HG03460 (cell line): ENCODE measurements around the gene CAMK1D.
"Not testable (repeated sequence)": the region's sequence is repeated elsewhere in the genome, so short reads cannot be mapped to it uniquely, and the experiment has no call there.

Experiments
- ATAC-seq: cut with Tn5 transposase; IDR thresholded peaks from one replicate; pipeline ENCODE4 v1.9.1; 2021; ENCODE audit not compliant: unreplicated experiment

CAMK1D gene

GRCh38 chr10:12489806-12490205 is 140.5 kb downstream of the CAMK1D start:
- no peak for ATAC-seq

- ATAC-seq: no peak
Measured at GRCh38 chr10:12490963-12491362, 141.6 kb downstream of the CAMK1D start.

- ATAC-seq: no peak
Measured at GRCh38 chr10:12491491-12491890, 142.1 kb downstream of the CAMK1D start.

- no peak for ATAC-seq
Measured at GRCh38 chr10:12492016-12492415, 142.7 kb downstream of the CAMK1D start.

- not testable (repeated sequence) for ATAC-seq
Measured at GRCh38 chr10:12497046-12497445, 147.7 kb downstream of the CAMK1D start.

- ATAC-seq: no peak
Measured at GRCh38 chr10:12499076-12499986, 150.0 kb downstream of the CAMK1D start.

- ATAC-seq: no peak
Measured at GRCh38 chr10:12500381-12501303, 151.3 kb downstream of the CAMK1D start.

GRCh38 chr10:12501324-12501723 is 152.0 kb downstream of the CAMK1D start:
- ATAC-seq: no peak

- no peak for ATAC-seq
Measured at GRCh38 chr10:12501841-12502525, 152.6 kb downstream of the CAMK1D start.

GRCh38 chr10:12502526-12503274 is 153.4 kb downstream of the CAMK1D start:
- ATAC-seq: no peak

GRCh38 chr10:12503311-12503710 is 154.0 kb downstream of the CAMK1D start:
- ATAC-seq: no peak

GRCh38 chr10:12504176-12504575 is 154.8 kb downstream of the CAMK1D start:
- ATAC-seq: no peak

GRCh38 chr10:12504628-12505027 is 155.3 kb downstream of the CAMK1D start:
- ATAC-seq: no peak

- no peak for ATAC-seq
Measured at GRCh38 chr10:12505683-12506082, 156.3 kb downstream of the CAMK1D start.

- ATAC-seq: no peak
Measured at GRCh38 chr10:12507165-12507850, 158.0 kb downstream of the CAMK1D start.

- ATAC-seq: no peak
Measured at GRCh38 chr10:12508165-12508564, 158.8 kb downstream of the CAMK1D start.

- no peak for ATAC-seq
Measured at GRCh38 chr10:12509016-12509793, 159.9 kb downstream of the CAMK1D start.

GRCh38 chr10:12509794-12510100 is 160.4 kb downstream of the CAMK1D start:
- no peak for ATAC-seq

- no peak for ATAC-seq
Measured at GRCh38 chr10:12510501-12510941, 161.2 kb downstream of the CAMK1D start.
